ENCODE data around the gene OR52A1.

DNA sequence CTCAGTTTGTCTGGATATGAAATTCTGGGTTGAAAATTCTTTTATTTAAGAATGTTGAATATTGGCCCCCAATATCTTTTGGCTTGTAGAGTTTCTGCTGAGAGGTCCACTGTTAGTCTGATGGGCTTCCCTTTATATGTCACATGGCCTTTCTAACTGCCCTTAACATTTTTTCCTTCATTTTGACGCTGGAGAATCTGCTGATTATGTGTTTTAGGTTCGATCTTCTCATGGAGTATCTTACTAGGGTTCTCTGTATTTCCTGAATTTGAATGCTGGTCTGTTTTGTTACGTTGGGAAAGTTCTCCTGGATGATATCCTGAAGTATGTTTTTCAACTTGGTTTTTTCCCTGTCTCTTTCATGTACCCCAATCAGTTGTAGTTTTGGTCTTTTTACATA, 39.2 kb downstream of the OR52A1 start:
- no peak for TF ChIP-seq POLR2A (IDR thresholded peaks at IDR 0.05)
- TF ChIP-seq, protein P1, sequence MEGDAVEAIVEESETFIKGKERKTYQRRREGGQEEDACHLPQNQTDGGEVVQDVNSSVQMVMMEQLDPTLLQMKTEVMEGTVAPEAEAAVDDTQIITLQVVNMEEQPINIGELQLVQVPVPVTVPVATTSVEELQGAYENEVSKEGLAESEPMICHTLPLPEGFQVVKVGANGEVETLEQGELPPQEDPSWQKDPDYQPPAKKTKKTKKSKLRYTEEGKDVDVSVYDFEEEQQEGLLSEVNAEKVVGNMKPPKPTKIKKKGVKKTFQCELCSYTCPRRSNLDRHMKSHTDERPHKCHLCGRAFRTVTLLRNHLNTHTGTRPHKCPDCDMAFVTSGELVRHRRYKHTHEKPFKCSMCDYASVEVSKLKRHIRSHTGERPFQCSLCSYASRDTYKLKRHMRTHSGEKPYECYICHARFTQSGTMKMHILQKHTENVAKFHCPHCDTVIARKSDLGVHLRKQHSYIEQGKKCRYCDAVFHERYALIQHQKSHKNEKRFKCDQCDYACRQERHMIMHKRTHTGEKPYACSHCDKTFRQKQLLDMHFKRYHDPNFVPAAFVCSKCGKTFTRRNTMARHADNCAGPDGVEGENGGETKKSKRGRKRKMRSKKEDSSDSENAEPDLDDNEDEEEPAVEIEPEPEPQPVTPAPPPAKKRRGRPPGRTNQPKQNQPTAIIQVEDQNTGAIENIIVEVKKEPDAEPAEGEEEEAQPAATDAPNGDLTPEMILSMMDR (IDR thresholded peaks at IDR 0.05), result no peak

Measured in uterus (tissue), 2 donors.